ENCODE results near the gene CARS1.

Gene CARS1

DNA sequence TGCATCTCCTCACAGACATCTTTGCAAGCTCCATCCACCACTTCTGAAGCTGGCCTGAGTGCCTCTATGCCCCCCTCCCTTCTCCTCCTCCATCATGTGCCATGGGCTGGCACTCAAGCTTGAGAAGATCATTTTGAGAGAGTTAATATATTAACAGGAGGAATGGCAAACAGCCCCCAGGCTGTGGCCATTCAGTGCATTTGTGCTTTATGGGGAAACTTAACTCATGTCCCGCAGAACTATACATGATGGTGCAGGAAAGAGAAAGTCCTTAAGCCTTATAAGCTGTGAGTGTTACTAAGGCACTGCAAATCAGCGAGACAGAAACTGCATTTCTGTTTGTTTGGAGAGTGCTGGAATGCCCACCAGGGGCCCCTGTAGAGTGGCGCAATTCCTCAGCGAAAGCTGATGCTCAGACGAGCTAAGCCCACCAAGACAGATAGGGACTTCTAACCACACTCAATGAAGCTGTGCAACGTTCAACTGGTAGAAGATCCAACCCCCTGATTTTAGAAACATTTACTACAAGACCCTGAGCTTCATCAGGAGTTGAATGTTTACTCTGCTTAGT is 101.2 kb downstream of the CARS1 start:
- DNase-seq (ENCODE audit: low read depth) = no peak

DNA sequence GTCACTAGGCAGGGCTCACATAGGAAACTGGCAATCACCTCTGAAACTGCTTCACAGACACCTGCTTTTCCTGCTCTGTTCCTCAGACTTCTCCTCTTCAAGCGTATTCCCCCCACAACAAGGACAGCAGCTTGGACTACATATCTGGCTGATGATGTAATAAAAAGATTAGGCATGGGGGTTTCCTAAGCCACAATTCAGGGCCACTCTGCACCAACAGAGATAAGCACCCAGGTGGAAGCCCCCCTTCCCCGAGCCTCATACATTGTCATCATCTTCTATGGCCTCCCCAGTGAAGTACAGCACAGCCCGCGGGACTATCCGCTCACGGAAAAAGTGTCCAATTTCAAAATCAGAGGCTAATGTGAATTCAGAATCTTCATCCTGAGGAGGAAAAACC is 103.0 kb downstream of the CARS1 start:
- no peak for DNase-seq (ENCODE audit: low read depth)

DNA sequence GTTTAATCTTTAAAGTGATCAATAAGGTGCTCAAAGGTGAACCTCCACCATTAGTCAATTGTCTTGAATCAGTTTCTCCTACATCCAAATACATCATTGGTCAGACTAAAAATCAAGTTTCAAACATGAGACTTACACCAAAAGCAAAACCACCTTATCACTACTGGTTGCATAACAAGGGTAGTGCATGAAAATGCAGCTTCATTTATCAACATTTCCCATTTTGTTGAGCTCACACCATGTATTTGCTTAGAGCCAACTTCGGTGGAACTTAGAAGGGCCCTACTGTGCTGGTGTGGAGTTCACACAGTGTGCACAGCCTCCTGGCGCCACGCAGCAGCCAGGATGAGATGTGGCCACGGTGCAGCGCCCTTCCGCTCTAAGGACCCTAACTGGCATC is 104.9 kb downstream of the CARS1 start:
- no peak for DNase-seq (ENCODE audit: low read depth)

DNA sequence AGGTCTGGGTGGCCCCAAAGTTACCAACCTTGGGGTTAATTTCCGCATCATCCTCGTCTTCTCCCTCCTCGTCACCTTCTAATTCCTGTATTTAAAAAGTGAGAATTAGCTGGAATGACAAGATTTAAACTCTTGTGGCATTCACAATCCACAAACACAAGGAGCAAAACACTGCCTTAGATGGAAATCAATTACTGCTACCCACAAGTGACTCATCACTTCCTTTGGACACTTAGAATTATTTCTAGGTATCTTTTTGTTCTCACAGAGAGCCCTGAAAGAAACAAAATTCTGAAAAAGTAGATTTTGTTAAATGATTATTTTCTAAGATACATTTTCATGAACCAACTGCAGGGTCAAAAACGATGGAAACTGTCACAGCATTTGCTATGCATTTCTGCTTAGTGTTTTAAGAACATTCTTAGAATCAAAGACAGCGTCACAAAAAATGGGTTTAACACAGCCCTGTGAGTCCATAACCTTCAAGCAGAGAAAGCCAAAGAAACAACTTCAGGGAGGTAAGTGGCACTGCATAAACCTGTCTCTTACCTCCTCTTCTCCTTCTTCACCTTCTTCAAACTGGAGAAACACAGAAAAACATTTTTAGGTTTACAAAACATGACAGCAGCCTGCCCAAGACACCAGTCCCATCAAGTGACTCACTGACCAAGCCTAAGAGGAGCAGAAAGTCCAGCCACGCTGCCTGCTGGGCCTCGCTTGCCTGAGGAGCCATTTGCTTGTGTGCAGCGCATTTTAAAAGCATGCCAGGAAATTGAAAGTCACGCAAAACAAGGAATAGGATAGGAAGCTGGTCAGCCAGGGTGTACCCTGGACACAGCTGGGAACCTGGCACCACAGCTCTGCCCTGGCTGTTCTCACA is 105.8 kb downstream of the CARS1 start:
- no peak for DNase-seq (ENCODE audit: low read depth)

Measured in non-pigmented ciliary epithelial cell (primary cell).